Gastrocnemius medialis (tissue), 4 donors: ENCODE data around the gene ERAP2. TPM values are rescaled to one million over a fixed set of nuclear protein-coding genes. Genes with fewer than 3 reads are reported as not detected.

Experiments used
- ATAC-seq, 2 donors: fragments of 150-250 bp; one replicate each; pipeline ENCODE4 v1.9.1; 2016
- DNase-seq, 2 donors: peaks; one replicate each; pipeline ENCODE4 v3.0.0-alpha.2; 2019
- H3K27ac ChIP-seq, 4 donors: fragments of 200-600 bp; sonication (generic); 1 replicate in 1 of 4; 2 replicates in 3 of 4; pipeline ENCODE4 v1.5.1; 2016 to 2018; ENCODE audit warnings: mild to moderate bottlenecking in 2 of 4, moderate library complexity in 1 of 4
- H3K27me3 ChIP-seq, 3 donors: fragments of 200-600 bp; sonication (generic) in 2 of 3; 1 replicate in 1 of 3; 2 replicates in 2 of 3; pipeline versions ENCODE4 v1.5.1 to v1.6.0; 2016 to 2019; ENCODE audit warnings: mild to moderate bottlenecking in 1 of 3, moderate library complexity in 1 of 3
- H3K36me3 ChIP-seq, 2 donors: fragments of 200-600 bp; sonication (generic) in 1 of 2; one replicate each; pipeline ENCODE4 v1.5.1; 2017 to 2018
- H3K4me1 ChIP-seq, 2 donors: fragments of 200-600 bp; sonication (generic) in 1 of 2; one replicate each; pipeline ENCODE4 v1.5.1; 2016 to 2017; ENCODE audit warnings: mild to moderate bottlenecking in 2 of 2
- H3K4me3 ChIP-seq, 4 donors: fragments of 200-600 bp; sonication (generic) in 3 of 4; 1 replicate in 1 of 4; 2 replicates in 3 of 4; pipeline ENCODE4 v1.5.1; 2016 to 2019; ENCODE audit warnings: mild to moderate bottlenecking in 2 of 4
- H3K9me3 ChIP-seq, 3 donors: fragments of 200-600 bp; sonication (generic) in 2 of 3; 1 replicate in 1 of 3; 2 replicates in 2 of 3; pipeline ENCODE4 v1.5.1; 2016 to 2019
- POLR2A ChIP-seq, 2 donors: fragments of 450-650 bp; IDR thresholded peaks; one replicate each; pipeline ENCODE4 v1.6.1; 2017; ENCODE audit warnings: antibody characterized with exemption in 2 of 2, mild to moderate bottlenecking in 2 of 2, moderate library complexity in 2 of 2
- in situ Hi-C, 4 donors: fragments of 200-750 bp; cut with MboI; loops; one replicate each; pipeline versions ENCODE4 v1.15.0 to v1.8.0; 2017; ENCODE audit warnings: low sequenced_read_pairs in 4 of 4
- intact Hi-C: fragments of 100-400 bp; cut with DNase I; formaldehyde crosslinking; loops from one replicate; pipeline ENCODE4 v1.15.1; 2023; ENCODE audit warnings: low total_unique reads
- total RNA-seq, 4 donors: library from RNA; depleted of rRNA; stranded (reverse); fragments of >200 nt; gene quantifications; one replicate each; pipeline versions ENCODE4 v1.1.0 to v1.2.3, GENCODE V29; 2016
- TF ChIP-seq, protein P1 (sequence below), 5 experiments: fragments of 450-650 bp in 3 of 5; fragments of 200-600 bp in 2 of 5; sonication (generic) in 2 of 5; IDR thresholded peaks in 4 of 5; conservative IDR thresholded peaks in 1 of 5; 1 replicate in 4 of 5; 2 replicates in 1 of 5; pipeline ENCODE4 v1.5.1; 2016 to 2019; ENCODE audit warnings: antibody characterized with exemption in 5 of 5, mild to moderate bottlenecking in 3 of 5, moderate library complexity in 3 of 5

Gene ERAP2
- total RNA-seq, 4 donors from 2014 or later = 1.1 to 8.5 (median 2.9) TPM

DNA sequence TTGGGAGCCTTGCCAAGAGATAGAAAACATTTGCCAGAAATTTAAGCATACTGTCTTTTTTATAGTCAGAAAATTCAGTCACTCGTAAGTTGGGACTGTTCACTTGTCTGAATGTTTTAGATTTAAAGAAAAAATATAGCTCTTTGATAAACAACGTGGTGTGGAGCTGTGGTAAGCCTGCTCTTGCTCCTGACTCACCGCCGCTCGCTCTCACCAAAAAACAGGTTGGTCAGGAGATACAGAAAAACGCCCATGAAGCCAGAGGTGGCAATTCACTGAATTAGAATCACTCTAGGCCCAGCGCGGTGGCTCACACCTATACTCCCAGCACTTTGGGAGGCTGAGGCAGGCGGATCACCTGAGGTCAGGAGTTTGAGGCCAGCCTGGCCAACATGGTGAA is 65.8 kb downstream of the ERAP2 start:
- Histone ChIP-seq H3K4me1 (peaks cover 52 to 67% of the 10 kb centered on the region in 2 donors), H3K27ac (peak overlapping the region in 1 of 4 donors; percentile 11), H3K36me3 (no peaks in the 10 kb centered on the region), H3K4me3 (no peak overlapping the region), H3K9me3 (no peaks in the 10 kb centered on the region), H3K27me3 (no peaks in the 10 kb centered on the region)
- ATAC-seq (no peak), DNase-seq (no peak)
- TF ChIP-seq, protein P1, sequence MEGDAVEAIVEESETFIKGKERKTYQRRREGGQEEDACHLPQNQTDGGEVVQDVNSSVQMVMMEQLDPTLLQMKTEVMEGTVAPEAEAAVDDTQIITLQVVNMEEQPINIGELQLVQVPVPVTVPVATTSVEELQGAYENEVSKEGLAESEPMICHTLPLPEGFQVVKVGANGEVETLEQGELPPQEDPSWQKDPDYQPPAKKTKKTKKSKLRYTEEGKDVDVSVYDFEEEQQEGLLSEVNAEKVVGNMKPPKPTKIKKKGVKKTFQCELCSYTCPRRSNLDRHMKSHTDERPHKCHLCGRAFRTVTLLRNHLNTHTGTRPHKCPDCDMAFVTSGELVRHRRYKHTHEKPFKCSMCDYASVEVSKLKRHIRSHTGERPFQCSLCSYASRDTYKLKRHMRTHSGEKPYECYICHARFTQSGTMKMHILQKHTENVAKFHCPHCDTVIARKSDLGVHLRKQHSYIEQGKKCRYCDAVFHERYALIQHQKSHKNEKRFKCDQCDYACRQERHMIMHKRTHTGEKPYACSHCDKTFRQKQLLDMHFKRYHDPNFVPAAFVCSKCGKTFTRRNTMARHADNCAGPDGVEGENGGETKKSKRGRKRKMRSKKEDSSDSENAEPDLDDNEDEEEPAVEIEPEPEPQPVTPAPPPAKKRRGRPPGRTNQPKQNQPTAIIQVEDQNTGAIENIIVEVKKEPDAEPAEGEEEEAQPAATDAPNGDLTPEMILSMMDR (IDR thresholded peaks at IDR 0.05 in 4 of 5, conservative IDR thresholded peaks at IDR 0.05 in 1 of 5) = no peak
- no peak for TF ChIP-seq POLR2A (IDR thresholded peaks at IDR 0.05)
- intact Hi-C loops (no loop called here), in situ Hi-C loops (loop anchor here in 1 of 4 donors (10.0 kb wide), 1 partner anchor 67 kb away; the partner anchor contains the start of gene ERAP2)

DNA sequence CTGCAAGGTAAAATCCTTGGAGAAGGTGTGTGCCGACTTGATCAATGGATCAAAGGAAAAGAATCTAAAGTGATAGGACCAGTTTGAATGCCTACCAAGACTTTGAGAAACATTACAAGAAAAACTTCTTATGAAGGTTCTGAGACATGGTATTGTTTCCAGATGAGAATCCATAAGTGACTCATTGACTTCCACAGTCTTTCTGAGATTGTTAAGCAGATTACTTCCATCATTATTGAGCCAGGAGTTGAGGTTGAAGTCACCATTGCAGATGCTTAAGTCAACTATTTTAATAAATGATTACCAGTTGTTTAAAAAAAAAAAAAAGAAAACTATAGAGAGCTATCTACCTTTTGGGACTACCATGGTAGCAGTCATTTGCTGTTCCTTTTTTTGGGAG is 66.6 kb downstream of the ERAP2 start:
- in situ Hi-C loops = loop anchor here in 1 of 4 donors (10.0 kb wide), 1 partner anchor 68 kb away; the partner anchor contains the start of gene ERAP2
- intact Hi-C loops = no loop called here
- peaks cover 50 to 67% of the 10 kb centered on the region in 2 donors for H3K4me1 ChIP-seq
- no peaks in the 10 kb centered on the region for H3K36me3 ChIP-seq
- ATAC-seq (no peak), DNase-seq (no peak)
- no peak overlapping the region for H3K4me3 ChIP-seq
- no peaks in the 10 kb centered on the region for H3K27me3 ChIP-seq
- no peaks in the 10 kb centered on the region for H3K9me3 ChIP-seq
- no peak overlapping the region for H3K27ac ChIP-seq
- no peak for TF ChIP-seq POLR2A (IDR thresholded peaks at IDR 0.05)
- TF ChIP-seq, protein P1 (IDR thresholded peaks at IDR 0.05 in 4 of 5, conservative IDR thresholded peaks at IDR 0.05 in 1 of 5) = no peak

DNA sequence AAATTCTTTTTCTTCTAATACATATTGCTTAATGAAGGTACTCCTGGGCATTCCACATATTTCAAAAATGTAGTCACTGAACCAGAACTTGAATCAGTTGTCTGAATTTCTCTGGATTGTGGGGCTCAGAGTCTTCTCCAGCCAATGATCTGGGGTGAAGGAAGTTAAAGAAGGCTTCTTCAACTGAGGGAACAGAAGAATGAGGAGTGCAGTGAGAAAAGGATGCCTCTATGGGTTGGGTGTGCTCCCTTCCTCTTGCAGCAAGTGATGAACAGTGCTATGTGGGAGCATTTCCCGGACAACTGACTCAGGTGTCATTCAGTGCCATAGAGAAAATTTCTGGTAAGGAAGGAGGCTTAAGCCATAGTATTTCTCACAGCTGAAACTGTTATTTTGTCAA is 67.5 kb downstream of the ERAP2 start:
- no peak for ATAC-seq
- in situ Hi-C loops (loop anchor here in 1 of 4 donors (10.0 kb wide), 1 partner anchor 69 kb away; the partner anchor contains the start of gene ERAP2), intact Hi-C loops (no loop called here)
- no peak for TF ChIP-seq POLR2A (IDR thresholded peaks at IDR 0.05)
- TF ChIP-seq, protein P1 (IDR thresholded peaks at IDR 0.05 in 4 of 5, conservative IDR thresholded peaks at IDR 0.05 in 1 of 5) = no peak
- Histone ChIP-seq H3K27ac (peak overlapping the region in 1 of 4 donors; percentile 2), H3K4me3 (no peak overlapping the region), H3K27me3 (no peaks in the 10 kb centered on the region), H3K4me1 (peaks cover 45 to 59% of the 10 kb centered on the region in 2 donors), H3K36me3 (no peaks in the 10 kb centered on the region), H3K9me3 (no peaks in the 10 kb centered on the region)
- no peak for DNase-seq

DNA sequence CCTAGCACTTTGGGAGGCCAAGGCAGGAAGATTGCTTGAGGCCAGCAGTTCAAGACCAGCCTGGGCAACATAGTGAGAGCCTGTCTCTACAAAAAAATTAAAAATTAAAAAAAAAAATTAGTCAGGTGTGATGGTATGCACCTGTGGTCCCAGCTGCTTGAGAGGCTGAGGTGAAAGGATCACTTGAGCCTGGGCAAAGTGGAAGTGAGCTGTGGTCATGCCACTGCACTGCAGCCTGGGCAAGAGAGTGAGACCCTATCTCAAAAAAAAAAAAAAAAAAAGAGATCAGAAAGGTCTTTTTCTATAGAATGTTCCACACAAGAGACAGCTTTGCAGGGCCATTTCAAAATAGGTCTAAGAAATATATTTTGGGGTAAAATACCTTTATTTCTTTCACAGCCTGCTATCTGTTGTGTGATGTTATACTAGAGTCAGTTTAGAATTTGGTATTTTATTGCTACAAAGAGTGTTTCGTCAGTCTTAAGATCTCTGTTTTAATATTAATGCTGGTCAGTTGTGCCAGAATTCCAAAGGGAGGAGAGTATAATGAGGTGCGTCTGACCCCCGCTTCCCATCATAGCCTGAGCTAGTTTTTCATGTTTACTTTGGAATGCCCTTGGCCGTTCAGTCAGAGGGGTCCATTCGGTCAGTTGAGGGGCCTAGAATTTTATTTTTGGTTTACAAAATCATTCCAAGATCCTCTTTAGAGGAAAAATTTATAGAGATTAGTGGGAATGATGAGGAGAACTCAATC is 69.0 kb downstream of the ERAP2 start:
- Histone ChIP-seq H3K4me1 (peaks cover 46 to 47% of the 10 kb centered on the region in 2 donors), H3K27ac (no peak overlapping the region), H3K36me3 (no peaks in the 10 kb centered on the region), H3K4me3 (no peak overlapping the region), H3K9me3 (no peaks in the 10 kb centered on the region), H3K27me3 (no peaks in the 10 kb centered on the region)
- TF ChIP-seq, protein P1 (IDR thresholded peaks at IDR 0.05 in 4 of 5, conservative IDR thresholded peaks at IDR 0.05 in 1 of 5) = no peak
- TF ChIP-seq POLR2A (IDR thresholded peaks at IDR 0.05) = no peak
- intact Hi-C loops = no loop called here
- in situ Hi-C loops = loop anchor here in 1 of 4 donors (10.0 kb wide), 1 partner anchor 71 kb away; the partner anchor contains the start of gene ERAP2
- DNase-seq (no peak), ATAC-seq (no peak)
